PC-9 (cell line): ENCODE results near the gene TCP11.

ENCODE experiments used
- CTCF ChIP-seq: fragments of 200-600 bp; sonication (generic); conservative IDR thresholded peaks from 2 replicates; pipeline ENCODE4 v1.6.1; 2017; ENCODE audit warnings: mixed run types, antibody characterized with exemption, mild to moderate bottlenecking, moderate library complexity
- EZH2 ChIP-seq: fragments of 200-600 bp; sonication (generic); IDR thresholded peaks from 2 replicates; pipeline ENCODE4 v1.8.0; 2017; ENCODE audit warnings: antibody characterized with exemption, low read depth

DNA sequence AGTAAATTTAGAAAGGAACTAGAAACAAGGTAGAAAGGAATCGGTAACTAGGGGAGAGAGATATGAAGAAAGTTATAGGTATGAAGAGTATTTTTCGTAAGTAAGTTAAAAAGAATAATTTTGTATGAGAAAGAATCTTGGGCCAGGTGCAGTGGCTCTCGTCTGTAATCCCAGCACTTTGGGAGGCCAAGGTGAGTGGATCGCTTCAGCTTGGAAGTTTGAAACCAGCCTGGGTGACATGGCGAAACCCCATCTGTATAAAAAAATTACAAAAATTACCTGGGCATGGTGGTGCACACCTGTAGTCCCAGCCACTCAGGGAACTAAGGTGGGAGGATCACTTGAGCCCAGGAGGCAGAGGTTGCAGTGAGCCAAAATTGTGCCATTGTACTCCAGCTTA is 42.0 kb downstream of the TCP11 start:
- TF ChIP-seq CTCF (no peak), EZH2 (no peak)
